Fibroblast of skin of abdomen (primary cell): ENCODE data around the gene SSR1.
A peak's percentile ranks its signal among the peaks of the same experiment; 100 is the strongest.

Experiments used
- DNase-seq: peaks from one replicate; pipeline ENCODE4 v3.0.0-alpha.2; 2013

SSR1 gene

GRCh38 chr6:7238900-7239589 lies 74.0 kb downstream of the SSR1 start:
- peak; percentile 66 for DNase-seq

DNA sequence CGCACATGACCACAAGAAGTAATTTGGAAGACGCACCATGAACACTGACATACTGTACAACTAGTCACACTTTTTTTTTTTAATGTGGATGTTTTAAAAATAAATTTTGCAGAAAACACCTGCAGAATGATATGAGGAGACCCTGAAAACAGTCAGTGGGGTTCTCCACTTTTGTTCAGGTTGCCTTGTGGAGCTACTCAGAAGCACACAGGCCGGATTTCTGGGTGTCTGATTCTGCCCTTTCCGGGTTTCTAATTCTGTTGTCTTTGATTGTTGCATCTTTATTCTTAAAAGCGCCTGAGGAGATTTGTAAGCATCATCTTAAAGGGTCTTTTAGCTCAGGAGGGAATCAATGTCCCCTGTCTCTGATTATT lies 74.5 kb downstream of the SSR1 start:
- DNase-seq, result no peak

DNA sequence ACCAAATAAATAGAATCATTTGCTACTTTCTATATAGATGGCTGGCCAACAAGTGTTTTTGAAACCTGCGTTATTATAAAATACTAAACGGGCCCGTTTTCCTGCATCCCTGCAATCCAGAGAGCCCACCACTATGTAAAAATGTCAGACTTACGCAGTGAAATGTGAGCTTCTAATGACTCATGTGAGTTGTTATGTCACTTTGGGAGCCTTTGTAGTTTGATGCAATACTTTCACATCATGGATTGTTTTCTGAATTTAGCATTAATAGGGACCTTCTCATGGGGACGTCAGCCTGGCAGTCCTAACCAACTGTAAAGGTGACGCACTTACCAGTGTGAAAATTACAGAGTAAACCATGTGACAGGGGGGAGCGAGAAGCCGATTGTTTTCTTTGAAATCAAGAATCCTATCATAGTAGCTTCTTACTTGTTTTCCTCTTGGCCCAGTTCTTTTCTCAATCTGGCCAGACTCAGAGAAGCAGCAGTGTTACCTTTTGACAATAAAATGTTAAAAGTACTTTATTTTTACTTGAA lies 75.3 kb downstream of the SSR1 start:
- no peak for DNase-seq

GRCh38 chr6:7236306-7237209 lies 76.4 kb downstream of the SSR1 start:
- no peak for DNase-seq

- no peak for DNase-seq
These were observed 77.2 kb downstream of the SSR1 start for GRCh38 chr6:7235712-7236305.

DNA sequence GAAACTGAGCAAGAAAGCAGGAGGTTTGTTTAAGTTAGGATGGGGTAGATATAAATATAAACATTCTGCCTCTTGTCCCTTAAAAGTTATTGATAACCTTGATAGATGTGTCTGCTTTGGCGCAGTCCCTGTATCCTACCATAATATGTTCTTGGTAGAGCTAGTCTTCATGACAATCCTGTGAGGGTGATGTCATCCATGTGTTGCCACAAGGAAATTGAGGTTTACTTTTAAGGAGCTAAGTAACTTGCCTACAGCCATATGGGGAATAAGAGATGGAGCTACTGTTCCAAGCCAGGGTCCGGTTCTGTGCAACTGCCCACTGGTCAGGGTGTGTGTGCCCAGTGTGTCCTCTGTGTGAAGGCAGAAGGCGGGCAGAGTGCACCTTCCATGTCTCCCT lies 78.5 kb downstream of the SSR1 start:
- no peak for DNase-seq

DNA sequence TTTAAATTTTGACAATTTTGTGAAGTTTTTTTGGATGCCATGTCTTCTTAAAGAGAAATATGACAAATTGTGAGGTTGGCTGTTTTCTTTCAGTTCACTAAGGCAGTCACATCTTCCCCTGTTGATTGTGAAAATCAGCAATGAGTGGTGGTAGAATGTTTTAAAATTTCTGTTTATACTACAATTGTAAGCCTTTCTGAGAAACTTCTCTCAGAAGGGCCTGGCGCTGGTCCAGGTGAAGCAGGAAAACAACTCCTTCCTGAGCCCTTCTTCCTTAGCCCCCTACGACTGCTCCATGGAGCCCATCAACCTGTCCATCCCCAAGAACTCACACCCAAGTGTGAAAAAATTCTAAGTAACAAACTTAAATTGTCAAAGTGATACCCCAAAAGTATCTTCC lies 80.6 kb downstream of the SSR1 start:
- DNase-seq, result no peak

- no peak for DNase-seq
These were observed 81.9 kb downstream of the SSR1 start for GRCh38 chr6:7230956-7231713.

DNA sequence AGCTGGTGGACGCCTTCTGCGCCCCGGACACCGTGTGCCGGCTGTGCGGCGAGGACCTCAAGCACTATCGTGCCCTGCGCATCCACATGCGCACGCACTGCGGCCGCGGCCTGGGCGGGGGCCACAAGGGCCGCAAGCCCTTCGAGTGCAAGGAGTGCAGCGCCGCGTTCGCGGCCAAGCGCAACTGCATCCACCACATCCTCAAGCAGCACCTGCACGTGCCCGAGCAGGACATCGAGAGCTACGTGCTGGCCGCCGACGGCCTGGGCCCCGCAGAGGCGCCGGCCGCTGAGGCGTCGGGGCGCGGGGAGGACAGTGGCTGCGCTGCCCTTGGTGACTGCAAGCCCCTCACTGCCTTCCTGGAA lies 82.7 kb downstream of the SSR1 start:
- no peak for DNase-seq

DNA sequence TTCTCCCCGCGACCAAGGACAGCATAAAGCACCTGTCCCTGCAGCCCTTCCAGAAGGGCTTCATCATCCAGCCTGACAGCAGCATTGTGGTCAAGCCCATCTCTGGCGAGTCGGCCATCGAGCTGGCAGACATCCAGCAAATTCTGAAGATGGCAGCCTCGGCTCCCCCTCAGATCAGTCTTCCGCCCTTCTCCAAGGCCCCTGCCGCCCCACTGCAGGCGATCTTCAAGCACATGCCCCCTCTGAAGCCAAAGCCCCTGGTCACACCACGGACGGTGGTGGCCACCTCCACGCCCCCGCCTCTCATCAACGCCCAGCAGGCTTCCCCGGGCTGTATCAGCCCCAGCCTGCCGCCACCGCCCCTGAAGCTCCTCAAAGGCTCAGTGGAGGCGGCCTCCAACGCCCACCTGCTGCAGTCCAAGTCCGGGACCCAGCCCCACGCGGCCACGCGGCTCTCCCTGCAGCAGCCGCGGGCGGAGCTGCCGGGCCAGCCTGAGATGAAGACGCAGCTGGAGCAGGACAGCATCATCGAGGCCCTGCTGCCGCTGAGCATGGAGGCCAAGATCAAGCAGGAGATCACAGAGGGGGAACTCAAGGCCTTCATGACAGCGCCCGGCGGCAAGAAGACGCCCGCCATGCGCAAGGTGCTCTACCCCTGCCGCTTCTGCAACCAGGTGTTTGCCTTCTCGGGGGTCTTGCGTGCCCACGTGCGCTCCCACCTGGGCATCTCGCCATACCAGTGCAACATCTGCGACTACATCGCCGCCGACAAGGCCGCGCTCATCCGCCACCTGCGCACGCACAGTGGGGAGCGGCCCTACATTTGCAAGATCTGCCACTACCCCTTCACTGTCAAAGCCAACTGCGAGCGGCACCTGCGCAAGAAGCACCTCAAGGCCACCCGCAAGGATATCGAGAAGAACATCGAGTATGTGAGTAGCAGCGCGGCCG lies 83.3 kb downstream of the SSR1 start:
- no peak for DNase-seq

GRCh38 chr6:7228662-7229375 lies 84.2 kb downstream of the SSR1 start:
- DNase-seq, result no peak

GRCh38 chr6:7224731-7225130 lies 88.3 kb downstream of the SSR1 start:
- DNase-seq, result no peak

DNA sequence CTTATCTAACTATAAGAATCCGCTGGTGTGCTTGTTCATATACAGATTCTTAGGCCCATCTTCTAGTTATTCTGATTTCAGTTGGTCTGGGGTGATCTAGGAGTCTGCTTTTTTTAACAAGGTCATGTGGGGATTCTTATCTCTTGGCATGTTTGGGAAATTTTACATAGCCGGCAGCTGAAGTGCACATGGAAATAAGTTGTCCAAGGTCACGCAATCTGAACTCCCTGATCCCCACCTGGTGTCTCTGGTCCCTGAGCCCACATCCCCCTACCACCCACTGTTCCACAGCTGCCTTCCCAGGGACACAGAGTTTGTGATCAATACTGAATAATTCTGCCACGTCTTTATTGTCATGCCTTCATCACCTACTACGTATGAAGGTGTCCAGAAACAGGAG lies 90.8 kb downstream of the SSR1 start:
- DNase-seq, result no peak

DNA sequence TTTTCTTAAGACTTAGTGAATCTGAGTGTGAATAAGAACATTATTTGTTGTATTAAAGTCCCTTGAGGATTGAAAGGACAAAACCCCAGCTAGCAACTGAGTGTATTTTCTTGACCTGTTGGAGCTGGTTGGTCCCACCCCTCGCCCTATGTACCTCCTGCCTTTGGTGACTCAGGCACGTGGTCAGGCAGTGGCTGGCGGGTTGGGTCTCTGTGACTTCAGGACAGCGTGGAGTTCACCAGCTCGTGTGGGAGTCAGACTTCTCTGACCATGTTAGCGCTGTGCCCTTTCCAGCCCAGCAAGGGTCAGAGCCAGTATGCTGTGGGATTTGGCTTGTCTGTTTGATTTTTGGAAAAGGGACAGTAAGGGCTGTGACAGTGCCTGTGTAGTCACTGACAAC lies 93.7 kb downstream of the SSR1 start:
- no peak for DNase-seq

DNA sequence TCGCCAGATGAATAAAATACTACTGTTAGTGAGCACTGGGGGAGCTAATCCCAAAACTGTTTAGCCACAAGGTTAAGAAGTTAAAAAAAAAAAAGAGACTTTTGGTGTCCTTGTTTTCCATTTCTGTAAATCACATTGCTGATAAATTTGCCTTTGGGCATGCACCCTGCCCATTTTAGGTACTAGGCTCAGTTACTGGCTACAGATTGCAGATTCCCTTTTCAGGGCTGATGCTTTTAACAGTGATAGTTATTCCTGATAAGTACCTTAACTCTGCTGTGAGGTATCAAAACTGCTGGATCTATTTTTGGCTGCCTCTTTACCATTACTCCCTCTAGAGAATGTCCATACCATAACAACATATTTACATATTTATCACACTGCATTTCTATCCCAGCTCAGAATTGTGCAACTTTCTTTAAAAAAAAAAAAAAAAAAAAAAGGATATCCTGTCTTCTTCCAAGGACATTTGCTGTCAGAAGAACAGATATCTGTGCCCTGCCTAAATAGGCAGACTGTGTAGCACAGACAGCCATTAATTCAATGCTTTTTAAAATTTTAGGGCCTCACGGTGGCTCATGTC lies 94.5 kb downstream of the SSR1 start:
- no peak for DNase-seq
